K562 (cell line): ENCODE measurements around the gene SYNGR4. TPM values are rescaled to one million over a fixed set of nuclear protein-coding genes. Genes with fewer than 3 reads are reported as not detected.
A peak's percentile ranks its signal among the peaks of the same experiment; 100 is the strongest.

Source experiments
- CC2D1A ChIP-seq: fragments of 450-650 bp; IDR thresholded peaks from 2 replicates; pipeline ENCODE4 v1.6.1; 2017; ENCODE audit warnings: mild to moderate bottlenecking
- ETV1 ChIP-seq: fragments of 450-650 bp; conservative IDR thresholded peaks from 2 replicates; pipeline ENCODE4 v1.6.1; 2016; ENCODE audit warnings: missing genetic modification characterization, control low read depth, low read depth, missing compliant biosample characterization
- FOSL1 ChIP-seq: fragments of 200-800 bp; sonication (Bioruptor generic); conservative IDR thresholded peaks from 2 replicates; pipeline ENCODE4 v1.6.1; 2016; ENCODE audit warnings: missing genetic modification characterization, missing compliant biosample characterization
- GATAD2A ChIP-seq: fragments of 450-650 bp; IDR thresholded peaks from 2 replicates; pipeline ENCODE4 v1.6.1; 2017
- POLR2A ChIP-seq: fragments of 450-650 bp; conservative IDR thresholded peaks from 2 replicates; pipeline ENCODE4 v1.6.1; 2016
- RBM39 ChIP-seq: fragments of 200-400 bp; formaldehyde crosslinking; optimal IDR thresholded peaks from 2 replicates; pipeline ENCODE3; 2018; ENCODE audit warnings: low read depth, low read length
- THRAP3 ChIP-seq: fragments of 450-650 bp; IDR thresholded peaks from 2 replicates; pipeline ENCODE4 v1.6.1; 2016; ENCODE audit warnings: mild to moderate bottlenecking, inconsistent platforms, borderline replicate concordance
- XRCC5 ChIP-seq: fragments of 200-400 bp; formaldehyde crosslinking; IDR thresholded peaks from 2 replicates; pipeline ENCODE4 v1.6.1; 2017; ENCODE audit warnings: low read depth, mild to moderate bottlenecking, low read length
- ZBTB17 ChIP-seq: fragments of 450-650 bp; formaldehyde crosslinking; IDR thresholded peaks from 2 replicates; pipeline ENCODE4 v1.4.0; 2020; ENCODE audit warnings: mild to moderate bottlenecking
- ZKSCAN1 ChIP-seq: fragments of 150-350 bp; IDR thresholded peaks from 2 replicates; pipeline ENCODE4 v1.6.1; 2016; ENCODE audit warnings: low read depth, low read length
- ZNF699 ChIP-seq: fragments of 250-450 bp; sonication (Bioruptor Pico); IDR thresholded peaks from 2 replicates; pipeline ENCODE4 v1.8.0; 2021; ENCODE audit warnings: mild to moderate bottlenecking, moderate library complexity; ENCODE audit not compliant: insufficient replicate concordance
- polyA plus RNA-seq, 8 experiments: library from polyadenylated mRNA; depleted of rRNA in 4 of 8; stranded (reverse) in 5 of 8; unstranded in 3 of 8; fragments of >200 nt; fragmentation: Nextera tagmentation in 2 of 8; fragmentation: Illumina TruSeq in 1 of 8; extraction: Ambion mirVana in 2 of 8; extraction: Trizol in 1 of 8; gene quantifications; 2 replicates each; pipeline versions ENCODE4 v1.2.1 to v1.2.3, GENCODE V29; 2011 to 2014; ENCODE audit warnings: inconsistent platforms in 1 of 8, missing spikeins in 1 of 8
- total RNA-seq, 7 experiments: library from RNA; depleted of rRNA in 6 of 7; stranded (reverse); fragments of >200 nt in 6 of 7; fragmentation: Illumina TruSeq in 2 of 7; extraction: Trizol in 2 of 7; gene quantifications; 2 replicates each; pipeline versions ENCODE4 v1.2.1 to v1.2.3, GENCODE V29; 2011 to 2021; ENCODE audit warnings: low replicate concordance in 1 of 7
- TF ChIP-seq, protein P1 (sequence below): sonication (generic); formaldehyde crosslinking; IDR thresholded peaks from 2 replicates; pipeline ENCODE4 v1.8.0; 2022; ENCODE audit warnings: mild to moderate bottlenecking, missing genetic modification reagents, borderline replicate concordance
- TF ChIP-seq, protein P2 (sequence below), 3 experiments: fragments of 200-800 bp in 1 of 3; fragments of 250-450 bp in 1 of 3; fragments of 450-650 bp in 1 of 3; sonication (Bioruptor Pico) in 1 of 3; sonication (Bioruptor generic) in 1 of 3; formaldehyde crosslinking in 1 of 3; IDR thresholded peaks; 2 replicates each; pipeline versions ENCODE4 v1.6.1 to v1.8.0; 2016 to 2022; ENCODE audit warnings: mild to moderate bottlenecking in 2 of 3, missing genetic modification characterization in 2 of 3, missing compliant biosample characterization in 1 of 3, moderate library complexity in 1 of 3
- TF ChIP-seq, protein P3 (sequence below): fragments of 450-650 bp; formaldehyde crosslinking; IDR thresholded peaks from 2 replicates; pipeline ENCODE4 v1.4.0; 2020; ENCODE audit warnings: mild to moderate bottlenecking
- TF ChIP-seq, protein P4 (sequence below): fragments of 450-650 bp; IDR thresholded peaks from 2 replicates; pipeline ENCODE4 v1.6.1; 2016; ENCODE audit warnings: borderline replicate concordance
- TF ChIP-seq, protein P5 (sequence below): IDR thresholded peaks from 3 replicates; pipeline ENCODE4 v1.6.1; 2011; ENCODE audit warnings: borderline replicate concordance, mild to moderate bottlenecking; ENCODE audit not compliant: insufficient read length, insufficient read depth

Gene SYNGR4
- total and polyA plus RNA-seq, 9 of the 15 experiments (the other 6 are each of a cell fraction or from before 2014, with no cell fraction given): 0.07 to 0.14 TPM; not detected in 7

DNA sequence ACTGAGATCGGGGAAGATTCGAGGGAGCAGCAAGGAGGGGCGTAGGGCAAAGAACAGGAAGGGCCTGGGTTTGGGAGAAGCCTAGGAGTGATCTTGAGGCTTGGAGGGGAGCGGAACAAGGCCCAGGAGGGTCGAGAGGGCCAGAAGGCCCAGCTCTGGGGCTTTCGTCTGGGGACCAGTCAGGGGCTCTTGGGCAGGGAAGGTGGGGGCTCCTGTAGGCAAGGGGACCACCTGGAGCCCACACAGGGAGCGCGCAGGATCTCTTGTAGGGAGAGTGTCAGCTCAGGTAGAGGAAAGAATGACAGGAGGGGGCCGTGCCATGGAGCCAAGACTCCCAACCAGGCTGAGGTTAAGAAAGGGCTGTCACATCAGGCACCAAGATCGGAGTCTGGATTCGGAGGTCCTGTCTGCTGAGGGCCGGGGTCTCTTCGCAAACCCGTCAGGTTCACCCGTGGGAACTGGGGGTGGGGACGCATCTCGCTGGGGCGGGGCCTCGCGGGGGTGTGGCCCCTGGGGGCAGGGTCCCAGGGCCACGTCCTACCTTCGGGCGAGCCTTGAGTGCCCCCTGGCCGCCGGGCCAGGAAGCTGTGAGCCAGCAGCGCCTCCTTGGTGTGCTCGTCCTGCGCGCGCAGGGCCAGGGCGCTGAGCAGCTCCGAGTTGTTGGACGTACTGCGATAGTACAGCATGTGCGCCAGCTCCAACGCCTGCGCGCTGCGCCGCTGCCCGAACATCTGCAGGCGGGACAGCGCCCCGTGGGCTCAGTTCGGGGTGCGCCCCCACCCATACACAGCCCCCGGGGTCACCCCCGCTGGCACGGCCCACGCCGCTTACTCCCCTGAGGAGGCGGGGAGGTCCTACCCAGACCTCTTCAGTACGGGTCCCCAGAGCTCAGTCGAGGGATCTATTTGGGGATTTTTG, 30.4 kb upstream of the SYNGR4 start (continued):
- TF ChIP-seq, protein P1, sequence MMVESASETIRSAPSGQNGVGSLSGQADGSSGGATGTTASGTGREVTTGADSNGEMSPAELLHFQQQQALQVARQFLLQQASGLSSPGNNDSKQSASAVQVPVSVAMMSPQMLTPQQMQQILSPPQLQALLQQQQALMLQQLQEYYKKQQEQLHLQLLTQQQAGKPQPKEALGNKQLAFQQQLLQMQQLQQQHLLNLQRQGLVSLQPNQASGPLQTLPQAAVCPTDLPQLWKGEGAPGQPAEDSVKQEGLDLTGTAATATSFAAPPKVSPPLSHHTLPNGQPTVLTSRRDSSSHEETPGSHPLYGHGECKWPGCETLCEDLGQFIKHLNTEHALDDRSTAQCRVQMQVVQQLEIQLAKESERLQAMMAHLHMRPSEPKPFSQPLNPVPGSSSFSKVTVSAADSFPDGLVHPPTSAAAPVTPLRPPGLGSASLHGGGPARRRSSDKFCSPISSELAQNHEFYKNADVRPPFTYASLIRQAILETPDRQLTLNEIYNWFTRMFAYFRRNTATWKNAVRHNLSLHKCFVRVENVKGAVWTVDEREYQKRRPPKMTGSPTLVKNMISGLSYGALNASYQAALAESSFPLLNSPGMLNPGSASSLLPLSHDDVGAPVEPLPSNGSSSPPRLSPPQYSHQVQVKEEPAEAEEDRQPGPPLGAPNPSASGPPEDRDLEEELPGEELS (CRISPR knock-in tag): no peak
- TF ChIP-seq CC2D1A (peak; percentile 36; the same call in 1 of the 2 replicates), THRAP3 (0 out of 2 replicates have a peak, but pooled peaks have one; percentile 55), GATAD2A (peak; percentile 91), ZNF699 (CRISPR knock-in tag) (no peak), ZKSCAN1 (peak; percentile 42; the same call in 1 of the 2 replicates), POLR2A (peak; percentile 70), ETV1 (tag) (0 out of 2 replicates have a peak, but pooled peaks have one; percentile 21), FOSL1 (tag) (peak; percentile 22), XRCC5 (0 out of 2 replicates have a peak, but pooled peaks have one; percentile 50), ZBTB17 (0 out of 2 replicates have a peak, but pooled peaks have one; percentile 50), RBM39 (peak; percentile 85)
- TF ChIP-seq, protein P2, sequence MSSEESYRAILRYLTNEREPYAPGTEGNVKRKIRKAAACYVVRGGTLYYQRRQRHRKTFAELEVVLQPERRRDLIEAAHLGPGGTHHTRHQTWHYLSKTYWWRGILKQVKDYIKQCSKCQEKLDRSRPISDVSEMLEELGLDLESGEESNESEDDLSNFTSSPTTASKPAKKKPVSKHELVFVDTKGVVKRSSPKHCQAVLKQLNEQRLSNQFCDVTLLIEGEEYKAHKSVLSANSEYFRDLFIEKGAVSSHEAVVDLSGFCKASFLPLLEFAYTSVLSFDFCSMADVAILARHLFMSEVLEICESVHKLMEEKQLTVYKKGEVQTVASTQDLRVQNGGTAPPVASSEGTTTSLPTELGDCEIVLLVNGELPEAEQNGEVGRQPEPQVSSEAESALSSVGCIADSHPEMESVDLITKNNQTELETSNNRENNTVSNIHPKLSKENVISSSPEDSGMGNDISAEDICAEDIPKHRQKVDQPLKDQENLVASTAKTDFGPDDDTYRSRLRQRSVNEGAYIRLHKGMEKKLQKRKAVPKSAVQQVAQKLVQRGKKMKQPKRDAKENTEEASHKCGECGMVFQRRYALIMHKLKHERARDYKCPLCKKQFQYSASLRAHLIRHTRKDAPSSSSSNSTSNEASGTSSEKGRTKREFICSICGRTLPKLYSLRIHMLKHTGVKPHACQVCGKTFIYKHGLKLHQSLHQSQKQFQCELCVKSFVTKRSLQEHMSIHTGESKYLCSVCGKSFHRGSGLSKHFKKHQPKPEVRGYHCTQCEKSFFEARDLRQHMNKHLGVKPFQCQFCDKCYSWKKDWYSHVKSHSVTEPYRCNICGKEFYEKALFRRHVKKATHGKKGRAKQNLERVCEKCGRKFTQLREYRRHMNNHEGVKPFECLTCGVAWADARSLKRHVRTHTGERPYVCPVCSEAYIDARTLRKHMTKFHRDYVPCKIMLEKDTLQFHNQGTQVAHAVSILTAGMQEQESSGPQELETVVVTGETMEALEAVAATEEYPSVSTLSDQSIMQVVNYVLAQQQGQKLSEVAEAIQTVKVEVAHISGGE (CRISPR knock-in tag; IDR thresholded peaks at IDR 0.05): peak in 1 of 3 experiments; percentile 52; a peak in 1 of 6 replicates
- TF ChIP-seq, protein P3, sequence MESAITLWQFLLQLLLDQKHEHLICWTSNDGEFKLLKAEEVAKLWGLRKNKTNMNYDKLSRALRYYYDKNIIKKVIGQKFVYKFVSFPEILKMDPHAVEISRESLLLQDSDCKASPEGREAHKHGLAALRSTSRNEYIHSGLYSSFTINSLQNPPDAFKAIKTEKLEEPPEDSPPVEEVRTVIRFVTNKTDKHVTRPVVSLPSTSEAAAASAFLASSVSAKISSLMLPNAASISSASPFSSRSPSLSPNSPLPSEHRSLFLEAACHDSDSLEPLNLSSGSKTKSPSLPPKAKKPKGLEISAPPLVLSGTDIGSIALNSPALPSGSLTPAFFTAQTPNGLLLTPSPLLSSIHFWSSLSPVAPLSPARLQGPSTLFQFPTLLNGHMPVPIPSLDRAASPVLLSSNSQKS (CRISPR knock-in tag): no peak
- TF ChIP-seq, protein P4, sequence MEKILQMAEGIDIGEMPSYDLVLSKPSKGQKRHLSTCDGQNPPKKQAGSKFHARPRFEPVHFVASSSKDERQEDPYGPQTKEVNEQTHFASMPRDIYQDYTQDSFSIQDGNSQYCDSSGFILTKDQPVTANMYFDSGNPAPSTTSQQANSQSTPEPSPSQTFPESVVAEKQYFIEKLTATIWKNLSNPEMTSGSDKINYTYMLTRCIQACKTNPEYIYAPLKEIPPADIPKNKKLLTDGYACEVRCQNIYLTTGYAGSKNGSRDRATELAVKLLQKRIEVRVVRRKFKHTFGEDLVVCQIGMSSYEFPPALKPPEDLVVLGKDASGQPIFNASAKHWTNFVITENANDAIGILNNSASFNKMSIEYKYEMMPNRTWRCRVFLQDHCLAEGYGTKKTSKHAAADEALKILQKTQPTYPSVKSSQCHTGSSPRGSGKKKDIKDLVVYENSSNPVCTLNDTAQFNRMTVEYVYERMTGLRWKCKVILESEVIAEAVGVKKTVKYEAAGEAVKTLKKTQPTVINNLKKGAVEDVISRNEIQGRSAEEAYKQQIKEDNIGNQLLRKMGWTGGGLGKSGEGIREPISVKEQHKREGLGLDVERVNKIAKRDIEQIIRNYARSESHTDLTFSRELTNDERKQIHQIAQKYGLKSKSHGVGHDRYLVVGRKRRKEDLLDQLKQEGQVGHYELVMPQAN: peak; percentile 19
- TF ChIP-seq, protein P5, sequence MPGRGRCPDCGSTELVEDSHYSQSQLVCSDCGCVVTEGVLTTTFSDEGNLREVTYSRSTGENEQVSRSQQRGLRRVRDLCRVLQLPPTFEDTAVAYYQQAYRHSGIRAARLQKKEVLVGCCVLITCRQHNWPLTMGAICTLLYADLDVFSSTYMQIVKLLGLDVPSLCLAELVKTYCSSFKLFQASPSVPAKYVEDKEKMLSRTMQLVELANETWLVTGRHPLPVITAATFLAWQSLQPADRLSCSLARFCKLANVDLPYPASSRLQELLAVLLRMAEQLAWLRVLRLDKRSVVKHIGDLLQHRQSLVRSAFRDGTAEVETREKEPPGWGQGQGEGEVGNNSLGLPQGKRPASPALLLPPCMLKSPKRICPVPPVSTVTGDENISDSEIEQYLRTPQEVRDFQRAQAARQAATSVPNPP: no peak
